Natural killer cell (primary cell): ENCODE data around the gene HEPN1. TPM values are rescaled to one million over a fixed set of nuclear protein-coding genes. Genes with fewer than 3 reads are reported as not detected.

Experiments
- ATAC-seq, 3 donors: fragments of 150-1000 bp in 2 of 3; fragments of 200-7000 bp in 1 of 3; cut with Tn5 transposase; 1 replicate in 1 of 3; 2 replicates in 2 of 3; pipeline ENCODE4 v1.10.0; 2021; ENCODE audit warnings: mild to moderate bottlenecking in 2 of 3, moderate library complexity in 2 of 3
- DNase-seq, 2 donors: peaks; one replicate each; pipeline versions ENCODE4 v3.0.0 to v3.0.0-alpha.2; 2013 to 2021; ENCODE audit warnings: mixed read lengths in 1 of 2
- H3K27ac ChIP-seq: one replicate; pipeline ENCODE4 v1.5.1; 2013; ENCODE audit warnings: mild to moderate bottlenecking, low read length
- H3K27me3 ChIP-seq: one replicate; pipeline ENCODE4 v1.6.1; 2013; ENCODE audit warnings: low read length; ENCODE audit not compliant: control insufficient read depth, insufficient read depth
- H3K36me3 ChIP-seq: one replicate; pipeline ENCODE4 v1.6.1; 2013; ENCODE audit warnings: low read length; ENCODE audit not compliant: control insufficient read depth, insufficient read depth
- H3K4me1 ChIP-seq: one replicate; pipeline ENCODE4 v1.6.1; 2013; ENCODE audit warnings: low read length; ENCODE audit not compliant: control insufficient read depth, insufficient read depth
- H3K4me3 ChIP-seq: one replicate; pipeline ENCODE4 v1.5.1; 2013; ENCODE audit warnings: low read length
- H3K9me3 ChIP-seq: one replicate; pipeline ENCODE4 v1.6.1; 2013; ENCODE audit warnings: low read length; ENCODE audit not compliant: control insufficient read depth, insufficient read depth
- H3K27ac Mint-ChIP-seq, 2 donors: one replicate each; pipeline ENCODE4 v1.8.0; 2022; ENCODE audit warnings: mild to moderate bottlenecking in 2 of 2, mixed read lengths in 2 of 2, moderate library complexity in 1 of 2
- H3K27me3 Mint-ChIP-seq, 2 donors: one replicate each; pipeline ENCODE4 v1.8.0; 2022; ENCODE audit warnings: low read depth in 2 of 2, mixed read lengths in 2 of 2
- H3K36me3 Mint-ChIP-seq: one replicate; pipeline ENCODE4 v1.8.0; 2022; ENCODE audit warnings: mixed read lengths
- H3K4me1 Mint-ChIP-seq, 2 donors: one replicate each; pipeline ENCODE4 v1.8.0; 2022; ENCODE audit warnings: mixed read lengths in 2 of 2
- H3K4me3 Mint-ChIP-seq: one replicate; pipeline ENCODE4 v1.8.0; 2022; ENCODE audit warnings: mild to moderate bottlenecking, moderate library complexity, mixed read lengths
- H3K9me3 Mint-ChIP-seq, 2 donors: one replicate each; pipeline ENCODE4 v1.8.0; 2022; ENCODE audit warnings: mixed read lengths in 2 of 2
- CTCF ChIP-seq: fragments of 200-600 bp; IDR thresholded peaks from one replicate; pipeline ENCODE4 v1.8.0; 2022; ENCODE audit warnings: antibody characterized with exemption
- WGBS: methylation state at CpG from one replicate; pipeline ENCODE4 v1.1.7; 2013; ENCODE audit warnings: missing lambda C conversion rate; ENCODE audit not compliant: insufficient coverage; 5-methylcytosine and 5-hydroxymethylcytosine counted together
- intact Hi-C: fragments of 100-400 bp; cut with micrococcal nuclease; formaldehyde crosslinking; loops from one replicate; pipeline ENCODE4 v1.14.2; 2022
- total RNA-seq, 4 donors: library from RNA; stranded (reverse); fragments of 120-200 nt in 1 of 4; gene quantifications; one replicate each; pipeline versions ENCODE4 v1.2.3 to v1.2.4, GENCODE V29; 2013 to 2022

HEPN1 gene
- total RNA-seq, 3 donors from 2014 or later (not counting 1 experiment from before 2014, with no cell fraction given) = not detected

- Mint-ChIP-seq H3K9me3 (no peaks in the 10 kb centered on the region), H3K36me3 (peaks cover 9% of the 10 kb centered on the region), H3K4me1 (no peaks in the 10 kb centered on the region), H3K27ac (no peak overlapping the region), H3K4me3 (no peak overlapping the region), H3K27me3 (peaks cover 8 to 30% of the 10 kb centered on the region in 2 donors)
- intact Hi-C loops = no loop called here
- peak in 1 of 2 donors; percentile 36 for DNase-seq
- H3K4me3 ChIP-seq = no peak overlapping the region
- TF ChIP-seq CTCF = no peak
- H3K4me1 ChIP-seq = peaks cover 7% of the 10 kb centered on the region
- H3K9me3 ChIP-seq = peaks cover 5% of the 10 kb centered on the region
- no peak for ATAC-seq
- no peak overlapping the region for H3K27ac ChIP-seq
- no peaks in the 10 kb centered on the region for H3K27me3 ChIP-seq
- 79% methylated on average over 3 of the region's 3 CpGs for WGBS
- H3K36me3 ChIP-seq = no peaks in the 10 kb centered on the region
Observed at GRCh38 chr11:124915541-124916369, 3.3 kb upstream of the HEPN1 start.

GRCh38 chr11:124916370-124916710 is 2.7 kb upstream of the HEPN1 start:
- intact Hi-C loops = no loop called here
- H3K4me3 Mint-ChIP-seq = no peak overlapping the region

GRCh38 chr11:124917115-124917637 is 1.9 kb upstream of the HEPN1 start:
- Histone ChIP-seq H3K4me3 (no peak overlapping the region), H3K27me3 (no peaks in the 10 kb centered on the region), H3K36me3 (no peaks in the 10 kb centered on the region), H3K27ac (no peak overlapping the region), H3K4me1 (peaks cover 17% of the 10 kb centered on the region), H3K9me3 (peaks cover 3% of the 10 kb centered on the region)
- 93% methylated on average over 6 of the region's 6 CpGs for WGBS
- ATAC-seq (no peak), DNase-seq (no peak)
- Mint-ChIP-seq H3K36me3 (no peaks in the 10 kb centered on the region), H3K9me3 (no peaks in the 10 kb centered on the region), H3K27ac (no peak overlapping the region), H3K4me3 (no peak overlapping the region), H3K4me1 (no peaks in the 10 kb centered on the region), H3K27me3 (peaks cover 6 to 25% of the 10 kb centered on the region in 2 donors)
- intact Hi-C loops = no loop called here
- no peak for TF ChIP-seq CTCF

More at GRCh38 chr11:124916370-124916710, 2.7 kb upstream of the HEPN1 start:
- H3K4me3 ChIP-seq = no peak overlapping the region
- no peaks in the 10 kb centered on the region for H3K27me3 ChIP-seq
- ATAC-seq (no peak), DNase-seq (no peak)
- peaks cover 5% of the 10 kb centered on the region for H3K9me3 ChIP-seq
- Mint-ChIP-seq H3K9me3 (no peaks in the 10 kb centered on the region), H3K36me3 (peaks cover 8% of the 10 kb centered on the region), H3K27ac (no peak overlapping the region), H3K4me1 (no peaks in the 10 kb centered on the region), H3K27me3 (peaks cover 8 to 30% of the 10 kb centered on the region in 2 donors)
- no peak for TF ChIP-seq CTCF
- H3K4me1 ChIP-seq = peaks cover 10% of the 10 kb centered on the region
- H3K27ac ChIP-seq = no peak overlapping the region
- no peaks in the 10 kb centered on the region for H3K36me3 ChIP-seq
